ENCODE measurements around the gene CCNB1IP1. TPM values are rescaled to one million over a fixed set of nuclear protein-coding genes. Genes with fewer than 3 reads are reported as not detected.
"Not testable (repeated sequence)": the region's sequence is repeated elsewhere in the genome, so short reads cannot be mapped to it uniquely, and the experiment has no call there.

The CCNB1IP1 gene
- total and polyA plus RNA-seq, 5 donors from 2014 or later = 9.7 to 21.2 (median 15.3) TPM

DNA sequence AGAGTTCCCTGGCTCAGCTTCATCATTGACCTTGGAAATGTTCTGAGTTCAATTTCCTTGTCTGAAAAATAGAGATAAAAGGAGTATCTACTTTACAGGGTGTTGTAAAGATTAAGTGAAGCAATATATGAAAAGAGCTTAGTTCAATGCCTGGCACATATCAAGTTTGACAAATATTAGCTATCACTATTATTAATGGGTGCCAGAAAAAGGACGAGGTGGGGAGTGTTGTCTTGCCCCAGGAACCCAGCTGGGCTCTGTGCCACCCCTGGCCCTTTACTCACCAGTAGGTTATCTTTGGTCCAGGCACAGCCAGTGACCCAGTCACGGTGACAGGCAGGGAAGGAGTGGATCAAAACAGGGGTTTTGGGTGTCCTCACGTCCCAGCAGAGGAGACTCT, 42.4 kb upstream of the CCNB1IP1 start:
- H3K4me3 Mint-ChIP-seq = peak overlapping the region in 1 of 4 donors; percentile 32
- no peaks in the 10 kb centered on the region for H3K27me3 Mint-ChIP-seq
- H3K27ac ChIP-seq (ENCODE audit: insufficient read depth, low read length, poor library complexity, severe bottlenecking) = no peak overlapping the region
- no peak for ATAC-seq (ENCODE audit: low read depth in 2 of 2)
- DNase-seq = no peak
- H3K9me3 ChIP-seq (ENCODE audit: control insufficient read depth in 2 of 2, low read length in 2 of 2) = no peaks in the 10 kb centered on the region
- peaks cover 63% of the 10 kb centered on the region for H3K36me3 Mint-ChIP-seq
- H3K36me3 ChIP-seq (ENCODE audit: control insufficient read depth, insufficient read depth, low read length) = peaks cover 93% of the 10 kb centered on the region
- no peaks in the 10 kb centered on the region for H3K27me3 ChIP-seq (ENCODE audit: control insufficient read depth, insufficient read depth, low read length)
- H3K4me1 Mint-ChIP-seq = no peaks in the 10 kb centered on the region
- H3K4me3 ChIP-seq (ENCODE audit: low read depth, low read length) = no peak overlapping the region
- H3K9me3 Mint-ChIP-seq = no peaks in the 10 kb centered on the region
- no peaks in the 10 kb centered on the region for H3K4me1 ChIP-seq (ENCODE audit: control insufficient read depth, insufficient read depth, low read length, poor library complexity, severe bottlenecking)
- H3K27ac Mint-ChIP-seq = peak overlapping the region in 1 of 3 donors; percentile 30

DNA sequence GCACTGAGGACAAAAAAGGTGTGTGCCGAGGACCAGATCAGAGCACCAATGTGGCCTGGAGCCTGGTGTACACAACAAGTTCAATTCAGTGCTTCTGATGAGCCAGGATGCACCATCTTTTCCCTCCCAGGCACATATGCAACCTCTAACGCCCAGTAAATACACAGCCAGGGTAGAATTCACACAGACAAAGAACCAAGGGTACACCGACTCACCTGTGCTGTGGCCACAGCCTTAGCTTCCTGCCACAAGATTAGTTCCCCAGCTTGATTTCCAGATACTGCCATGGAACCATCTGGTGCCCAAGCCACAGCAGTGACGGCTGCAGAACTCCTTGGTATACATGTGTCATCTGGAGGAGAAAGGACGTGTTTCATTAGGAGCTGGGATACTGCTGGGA, 39.7 kb upstream of the CCNB1IP1 start:
- H3K4me3 ChIP-seq (ENCODE audit: low read depth, low read length) = no peak overlapping the region
- no peaks in the 10 kb centered on the region for H3K27me3 ChIP-seq (ENCODE audit: control insufficient read depth, insufficient read depth, low read length)
- Mint-ChIP-seq H3K27ac (peak overlapping the region in 1 of 3 donors; percentile 85), H3K36me3 (peaks cover 68% of the 10 kb centered on the region), H3K27me3 (no peaks in the 10 kb centered on the region), H3K4me3 (no peak overlapping the region), H3K9me3 (peaks cover 0 to 2% (median 0%) of the 10 kb centered on the region in 7 donors), H3K4me1 (peaks cover 0 to 2% (median 0%) of the 10 kb centered on the region in 4 donors)
- DNase-seq = no peak
- no peaks in the 10 kb centered on the region for H3K9me3 ChIP-seq (ENCODE audit: control insufficient read depth in 2 of 2, low read length in 2 of 2)
- no peaks in the 10 kb centered on the region for H3K4me1 ChIP-seq (ENCODE audit: control insufficient read depth, insufficient read depth, low read length, poor library complexity, severe bottlenecking)
- no peak for ATAC-seq (ENCODE audit: low read depth in 2 of 2)
- H3K27ac ChIP-seq (ENCODE audit: insufficient read depth, low read length, poor library complexity, severe bottlenecking) = no peak overlapping the region
- peaks cover 90% of the 10 kb centered on the region for H3K36me3 ChIP-seq (ENCODE audit: control insufficient read depth, insufficient read depth, low read length)

DNA sequence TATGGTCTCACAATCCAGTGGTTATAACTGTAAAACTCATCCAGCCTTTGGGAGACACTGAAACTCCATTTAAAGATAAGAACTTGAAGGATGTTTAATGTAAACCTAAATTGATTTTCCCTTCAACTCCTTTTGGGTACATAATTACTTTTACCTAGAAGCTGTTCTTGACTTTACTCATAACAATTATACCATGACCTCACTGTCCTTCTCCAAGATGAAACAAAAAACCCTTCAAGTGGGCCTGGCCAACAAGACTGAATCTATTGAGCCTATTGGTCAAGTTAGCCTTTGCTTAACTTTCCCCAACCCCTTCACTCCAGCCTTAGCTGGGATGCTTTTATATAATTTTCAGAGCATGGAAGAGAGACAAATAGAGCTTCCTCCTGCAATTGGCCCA, 32.8 kb upstream of the CCNB1IP1 start:
- H3K4me1 ChIP-seq (ENCODE audit: control insufficient read depth, insufficient read depth, low read length, poor library complexity, severe bottlenecking) = no peaks in the 10 kb centered on the region
- H3K9me3 ChIP-seq (ENCODE audit: control insufficient read depth in 2 of 2, low read length in 2 of 2) = no peaks in the 10 kb centered on the region
- H3K27ac Mint-ChIP-seq = peak overlapping the region in 1 of 3 donors; percentile 76
- H3K27me3 ChIP-seq (ENCODE audit: control insufficient read depth, insufficient read depth, low read length) = no peaks in the 10 kb centered on the region
- peaks cover 0 to 3% (median 1%) of the 10 kb centered on the region in 4 donors for H3K4me1 Mint-ChIP-seq
- no peaks in the 10 kb centered on the region for H3K27me3 Mint-ChIP-seq
- H3K36me3 Mint-ChIP-seq = peaks cover 45% of the 10 kb centered on the region
- ATAC-seq (ENCODE audit: low read depth in 2 of 2) = no peak
- H3K4me3 Mint-ChIP-seq = no peak overlapping the region
- H3K4me3 ChIP-seq (ENCODE audit: low read depth, low read length) = no peak overlapping the region
- peaks cover 0 to 2% (median 0%) of the 10 kb centered on the region in 7 donors for H3K9me3 Mint-ChIP-seq
- DNase-seq = no peak
- H3K27ac ChIP-seq (ENCODE audit: insufficient read depth, low read length, poor library complexity, severe bottlenecking) = no peak overlapping the region
- H3K36me3 ChIP-seq (ENCODE audit: control insufficient read depth, insufficient read depth, low read length) = peaks cover 57% of the 10 kb centered on the region

DNA sequence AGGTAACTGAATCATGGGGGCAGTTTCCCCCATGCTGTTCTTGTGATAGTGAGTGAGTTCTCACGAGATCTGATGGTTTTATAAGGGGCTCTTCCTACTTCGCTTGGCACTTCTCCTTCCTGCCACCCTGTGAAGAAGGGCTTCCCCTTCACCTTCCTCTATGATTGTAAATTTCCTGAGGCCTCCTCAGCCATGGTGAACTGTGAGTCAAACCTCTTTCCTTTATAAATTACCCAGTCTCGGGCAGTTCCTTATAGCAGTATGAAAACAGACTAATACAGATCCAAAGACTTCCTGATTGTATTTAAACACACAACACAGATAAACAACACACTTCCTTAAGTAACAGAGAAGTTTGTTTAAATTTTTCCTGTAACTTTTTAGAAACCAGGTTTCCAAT, 25.4 kb upstream of the CCNB1IP1 start:
- H3K36me3 ChIP-seq (ENCODE audit: control insufficient read depth, insufficient read depth, low read length) = peaks cover 50% of the 10 kb centered on the region
- peak overlapping the region in 2 of 3 donors; percentile 50 to 88 for H3K27ac Mint-ChIP-seq

GRCh38 chr14:20356422-20356821, 23.3 kb upstream of the CCNB1IP1 start:
- Mint-ChIP-seq H3K27ac (no peak overlapping the region), H3K9me3 (no peaks in the 10 kb centered on the region), H3K27me3 (no peaks in the 10 kb centered on the region), H3K36me3 (peaks cover 46% of the 10 kb centered on the region), H3K4me3 (no peak overlapping the region), H3K4me1 (peaks cover 0 to 10% (median 5%) of the 10 kb centered on the region in 4 donors)
- Histone ChIP-seq H3K27ac (ENCODE audit: insufficient read depth, low read length, poor library complexity, severe bottlenecking) (no peak overlapping the region), H3K9me3 (ENCODE audit: control insufficient read depth in 2 of 2, low read length in 2 of 2) (no peaks in the 10 kb centered on the region), H3K27me3 (ENCODE audit: control insufficient read depth, insufficient read depth, low read length) (no peaks in the 10 kb centered on the region), H3K36me3 (ENCODE audit: control insufficient read depth, insufficient read depth, low read length) (peaks cover 57% of the 10 kb centered on the region), H3K4me3 (ENCODE audit: low read depth, low read length) (no peak overlapping the region), H3K4me1 (ENCODE audit: control insufficient read depth, insufficient read depth, low read length, poor library complexity, severe bottlenecking) (no peaks in the 10 kb centered on the region)
- ATAC-seq (ENCODE audit: low read depth in 2 of 2) (no peak), DNase-seq (no peak)

More for the DNA sequence above, 25.4 kb upstream of the CCNB1IP1 start:
- not testable (repeated sequence) for H3K9me3 ChIP-seq (ENCODE audit: control insufficient read depth in 2 of 2, low read length in 2 of 2); ATAC-seq (ENCODE audit: low read depth in 2 of 2); H3K4me1 ChIP-seq (ENCODE audit: control insufficient read depth, insufficient read depth, low read length, poor library complexity, severe bottlenecking); H3K4me3 Mint-ChIP-seq; H3K9me3 Mint-ChIP-seq; H3K27me3 ChIP-seq (ENCODE audit: control insufficient read depth, insufficient read depth, low read length); H3K4me3 ChIP-seq (ENCODE audit: low read depth, low read length); H3K27me3 Mint-ChIP-seq; DNase-seq
- H3K36me3 Mint-ChIP-seq = peaks cover 51% of the 10 kb centered on the region
- peaks cover 0 to 14% (median 5%) of the 10 kb centered on the region in 4 donors for H3K4me1 Mint-ChIP-seq
- H3K27ac ChIP-seq (ENCODE audit: insufficient read depth, low read length, poor library complexity, severe bottlenecking) = peak overlapping the region; percentile 10

- H3K27ac ChIP-seq (ENCODE audit: insufficient read depth, low read length, poor library complexity, severe bottlenecking) = no peak overlapping the region
- no peaks in the 10 kb centered on the region for H3K27me3 ChIP-seq (ENCODE audit: control insufficient read depth, insufficient read depth, low read length)
- H3K27ac Mint-ChIP-seq = peak overlapping the region in 1 of 3 donors; percentile 33
- peaks cover 38% of the 10 kb centered on the region for H3K36me3 Mint-ChIP-seq
- peaks cover 2 to 6% (median 5%) of the 10 kb centered on the region in 4 donors for H3K4me1 Mint-ChIP-seq
- no peaks in the 10 kb centered on the region for H3K9me3 ChIP-seq (ENCODE audit: control insufficient read depth in 2 of 2, low read length in 2 of 2)
- H3K9me3 Mint-ChIP-seq = no peaks in the 10 kb centered on the region
- H3K36me3 ChIP-seq (ENCODE audit: control insufficient read depth, insufficient read depth, low read length) = peaks cover 46% of the 10 kb centered on the region
- no peak overlapping the region for H3K4me3 ChIP-seq (ENCODE audit: low read depth, low read length)
- H3K4me1 ChIP-seq (ENCODE audit: control insufficient read depth, insufficient read depth, low read length, poor library complexity, severe bottlenecking) = no peaks in the 10 kb centered on the region
- DNase-seq (no peak), ATAC-seq (ENCODE audit: low read depth in 2 of 2) (no peak)
- H3K27me3 Mint-ChIP-seq = no peaks in the 10 kb centered on the region
- no peak overlapping the region for H3K4me3 Mint-ChIP-seq
Measured at GRCh38 chr14:20350860-20351259, 17.8 kb upstream of the CCNB1IP1 start.

DNA sequence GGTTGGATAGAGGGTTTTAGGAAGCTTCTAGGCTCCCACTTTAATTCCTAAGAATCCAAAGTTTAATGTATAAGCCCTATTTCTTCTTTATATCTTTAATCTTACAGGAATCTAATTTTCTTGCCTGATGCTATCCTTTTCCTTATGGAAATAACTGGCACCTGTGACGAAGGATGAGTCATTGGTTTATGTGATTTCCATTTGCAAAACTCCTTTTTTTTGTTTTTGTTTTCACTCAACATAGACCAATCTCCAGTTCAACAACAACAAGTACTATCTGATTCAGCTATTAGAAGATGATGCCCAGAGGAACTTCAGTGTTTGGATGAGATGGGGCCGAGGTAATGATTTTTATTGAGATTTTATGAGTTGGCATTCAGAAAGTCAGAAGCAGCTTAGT, 17.2 kb upstream of the CCNB1IP1 start:
- no peak overlapping the region for H3K4me3 ChIP-seq (ENCODE audit: low read depth, low read length)
- H3K27ac Mint-ChIP-seq = peak overlapping the region in 2 of 3 donors; percentile 33 to 60
- DNase-seq = no peak
- peaks cover 45% of the 10 kb centered on the region for H3K36me3 ChIP-seq (ENCODE audit: control insufficient read depth, insufficient read depth, low read length)
- peaks cover 6 to 12% (median 9%) of the 10 kb centered on the region in 4 donors for H3K4me1 Mint-ChIP-seq
- no peaks in the 10 kb centered on the region for H3K27me3 Mint-ChIP-seq
- no peak overlapping the region for H3K27ac ChIP-seq (ENCODE audit: insufficient read depth, low read length, poor library complexity, severe bottlenecking)
- no peaks in the 10 kb centered on the region for H3K4me1 ChIP-seq (ENCODE audit: control insufficient read depth, insufficient read depth, low read length, poor library complexity, severe bottlenecking)
- H3K4me3 Mint-ChIP-seq = no peak overlapping the region
- no peaks in the 10 kb centered on the region for H3K9me3 Mint-ChIP-seq
- no peak for ATAC-seq (ENCODE audit: low read depth in 2 of 2)
- no peaks in the 10 kb centered on the region for H3K9me3 ChIP-seq (ENCODE audit: control insufficient read depth in 2 of 2, low read length in 2 of 2)
- H3K36me3 Mint-ChIP-seq = peaks cover 39% of the 10 kb centered on the region
- no peaks in the 10 kb centered on the region for H3K27me3 ChIP-seq (ENCODE audit: control insufficient read depth, insufficient read depth, low read length)

DNA sequence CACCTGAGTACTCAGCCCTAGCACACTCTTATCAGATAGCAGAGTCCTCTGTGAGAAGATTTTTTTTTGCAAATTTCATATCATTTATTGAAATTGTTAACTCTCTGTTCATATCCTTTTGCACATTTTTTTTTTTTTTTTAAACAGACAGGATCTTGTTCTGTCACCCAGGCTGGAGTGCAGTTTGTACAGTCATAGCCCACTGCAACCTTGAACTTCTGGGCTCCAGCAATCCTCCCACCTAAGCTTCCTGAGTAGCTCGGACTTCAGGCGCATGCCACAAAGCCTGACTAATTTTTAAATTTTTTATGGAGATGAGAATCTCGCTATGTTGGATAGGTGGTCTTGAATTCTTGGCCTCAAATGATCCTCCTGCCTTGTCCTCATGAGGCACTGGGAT, 14.7 kb upstream of the CCNB1IP1 start:
- Histone ChIP-seq H3K4me1 (ENCODE audit: control insufficient read depth, insufficient read depth, low read length, poor library complexity, severe bottlenecking) (peaks cover 11% of the 10 kb centered on the region), H3K27ac (ENCODE audit: insufficient read depth, low read length, poor library complexity, severe bottlenecking) (no peak overlapping the region), H3K27me3 (ENCODE audit: control insufficient read depth, insufficient read depth, low read length) (no peaks in the 10 kb centered on the region), H3K4me3 (ENCODE audit: low read depth, low read length) (no peak overlapping the region), H3K36me3 (ENCODE audit: control insufficient read depth, insufficient read depth, low read length) (peaks cover 25% of the 10 kb centered on the region), H3K9me3 (ENCODE audit: control insufficient read depth in 2 of 2, low read length in 2 of 2) (no peaks in the 10 kb centered on the region)
- Mint-ChIP-seq H3K4me1 (peaks cover 6 to 29% (median 20%) of the 10 kb centered on the region in 4 donors), H3K4me3 (peak overlapping the region in 1 of 4 donors; percentile 73), H3K27ac (no peak overlapping the region), H3K36me3 (peaks cover 36% of the 10 kb centered on the region), H3K9me3 (no peaks in the 10 kb centered on the region), H3K27me3 (peaks cover 7% of the 10 kb centered on the region)
- DNase-seq = no peak
- ATAC-seq (ENCODE audit: low read depth in 2 of 2) = no peak
